ENCODE results near the gene SSR3.
A peak's percentile ranks its signal among the peaks of the same experiment; 100 is the strongest.
"Not testable (repeated sequence)": the region's sequence is repeated elsewhere in the genome, so short reads cannot be mapped to it uniquely, and the experiment has no call there.

The SSR3 gene

DNA sequence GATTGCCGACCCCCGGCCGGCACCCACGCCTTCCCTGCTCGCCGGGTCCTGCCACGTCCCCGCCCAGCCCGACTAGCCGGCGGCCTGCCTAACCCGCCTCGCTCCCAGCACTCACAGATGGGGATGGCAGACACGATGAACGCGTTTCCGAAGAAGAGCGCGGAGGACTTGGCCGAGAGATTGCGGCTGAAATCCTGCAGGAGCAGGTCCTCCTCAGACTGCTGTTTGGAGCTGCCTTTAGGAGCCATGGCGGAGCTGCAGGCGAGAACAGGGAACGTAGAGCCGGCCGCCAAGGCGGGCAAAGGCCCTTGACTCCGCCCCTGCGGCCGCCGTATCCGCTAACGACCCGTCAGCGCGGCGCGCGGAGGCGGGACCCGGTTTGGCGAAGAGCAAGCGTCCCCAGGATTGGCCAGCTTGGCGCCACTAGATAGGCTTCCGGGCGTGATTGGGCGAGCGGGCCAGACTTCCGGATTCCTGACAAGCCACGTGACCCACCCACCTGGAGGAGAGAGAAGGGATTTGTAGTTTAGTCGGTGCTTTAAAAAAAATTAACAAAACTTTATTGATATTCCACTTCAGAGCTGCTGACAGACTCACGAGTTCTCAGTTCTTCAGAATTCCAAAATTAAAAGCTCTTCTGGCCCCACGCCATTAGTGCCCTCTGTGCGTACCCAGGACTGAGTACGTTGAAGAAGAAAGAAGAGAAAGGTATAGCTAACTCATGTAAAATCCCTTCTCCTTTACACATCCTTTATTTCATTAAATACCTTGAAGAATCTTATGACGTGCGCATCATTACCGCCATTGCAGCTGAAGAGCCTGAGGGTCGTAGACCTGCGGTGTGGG is at the start of gene SSR3:
Gene SSR3, minus strand, starts transcription at position 276 of the 846 bp plus-strand sequence. Its CDS starts 28 bp downstream, at position 248.
- peak; percentile 99 for DNase-seq

DNA sequence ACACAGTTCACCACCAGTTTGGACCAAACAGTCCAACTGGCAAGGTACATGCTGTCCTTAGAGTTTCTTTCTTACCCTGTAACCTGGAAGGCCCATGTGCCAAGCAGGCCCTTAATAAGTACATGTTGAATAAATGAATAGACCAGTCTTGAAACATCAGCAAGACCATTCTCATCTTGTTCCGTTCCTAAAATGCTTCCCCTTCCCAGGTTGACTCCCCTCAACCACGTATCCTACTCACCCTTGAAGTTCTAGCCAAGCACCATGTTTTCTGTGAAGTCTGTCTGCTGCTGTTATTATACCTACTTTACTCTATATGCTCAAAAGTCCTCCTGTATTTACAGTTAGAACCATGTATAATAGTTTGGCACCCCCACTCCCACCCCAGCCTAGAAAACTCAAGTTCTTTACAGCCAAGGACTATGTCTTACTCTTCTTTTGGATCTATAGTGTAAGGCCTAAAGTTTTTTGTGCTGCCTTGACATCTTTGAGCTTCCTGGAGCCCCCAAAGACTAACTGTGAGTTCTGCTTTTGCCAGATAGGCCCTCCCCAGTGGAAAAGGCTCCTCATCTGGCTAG is 49.2 kb upstream of the SSR3 start:
- no peak for DNase-seq

DNA sequence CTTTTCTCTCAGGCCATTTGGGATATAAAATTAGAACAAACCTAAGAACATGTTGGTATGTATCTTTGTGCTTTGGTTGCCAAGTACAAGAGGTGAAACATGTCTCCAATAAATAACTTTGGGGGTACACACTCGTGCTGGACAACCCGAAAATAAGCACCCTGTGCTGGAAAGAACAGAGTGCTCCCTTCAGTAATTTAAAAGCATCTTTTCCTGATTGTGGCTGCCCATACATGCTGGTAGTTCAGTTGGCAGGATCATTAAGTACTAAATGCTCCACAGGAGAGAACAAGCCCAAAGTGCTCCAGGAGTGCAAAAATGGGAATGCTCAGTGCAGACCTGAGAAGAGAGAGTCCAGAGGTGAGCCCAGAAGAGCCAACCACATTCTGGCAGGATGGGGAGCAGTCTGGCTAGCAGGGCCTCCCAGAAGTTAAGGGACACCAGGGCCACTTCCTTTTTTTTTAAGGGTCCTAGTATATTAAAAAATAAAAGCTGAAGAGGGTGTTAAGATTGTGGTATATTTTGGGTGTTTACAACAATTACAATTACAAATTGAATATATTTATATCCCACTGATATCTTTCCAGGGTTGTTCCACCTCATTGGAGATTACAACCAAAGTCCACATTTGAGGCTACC is 48.6 kb upstream of the SSR3 start:
- no peak for DNase-seq

- DNase-seq = no peak
Measured at GRCh38 chr3:156602424-156602823, 47.5 kb upstream of the SSR3 start.

DNA sequence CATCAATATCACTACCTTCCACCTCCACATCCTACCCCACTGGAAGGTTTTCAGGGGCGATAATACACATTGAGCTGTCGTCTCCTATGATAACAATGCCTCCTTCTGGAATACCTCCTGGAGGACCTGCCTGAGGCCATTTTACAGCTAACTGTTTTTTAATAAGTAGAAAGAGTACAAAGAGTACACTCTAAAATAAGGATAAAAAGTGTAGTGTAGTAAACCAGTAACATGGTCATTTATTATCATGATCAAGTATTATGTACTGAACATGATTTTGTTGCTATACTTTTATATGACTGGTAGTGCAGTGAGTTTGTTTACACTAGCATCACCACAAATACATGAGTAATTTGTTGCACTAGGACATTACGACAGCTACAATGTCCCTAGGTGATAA is 46.6 kb upstream of the SSR3 start:
- no peak for DNase-seq

- DNase-seq = no peak
Measured at GRCh38 chr3:156600834-156601233, 45.9 kb upstream of the SSR3 start.

DNA sequence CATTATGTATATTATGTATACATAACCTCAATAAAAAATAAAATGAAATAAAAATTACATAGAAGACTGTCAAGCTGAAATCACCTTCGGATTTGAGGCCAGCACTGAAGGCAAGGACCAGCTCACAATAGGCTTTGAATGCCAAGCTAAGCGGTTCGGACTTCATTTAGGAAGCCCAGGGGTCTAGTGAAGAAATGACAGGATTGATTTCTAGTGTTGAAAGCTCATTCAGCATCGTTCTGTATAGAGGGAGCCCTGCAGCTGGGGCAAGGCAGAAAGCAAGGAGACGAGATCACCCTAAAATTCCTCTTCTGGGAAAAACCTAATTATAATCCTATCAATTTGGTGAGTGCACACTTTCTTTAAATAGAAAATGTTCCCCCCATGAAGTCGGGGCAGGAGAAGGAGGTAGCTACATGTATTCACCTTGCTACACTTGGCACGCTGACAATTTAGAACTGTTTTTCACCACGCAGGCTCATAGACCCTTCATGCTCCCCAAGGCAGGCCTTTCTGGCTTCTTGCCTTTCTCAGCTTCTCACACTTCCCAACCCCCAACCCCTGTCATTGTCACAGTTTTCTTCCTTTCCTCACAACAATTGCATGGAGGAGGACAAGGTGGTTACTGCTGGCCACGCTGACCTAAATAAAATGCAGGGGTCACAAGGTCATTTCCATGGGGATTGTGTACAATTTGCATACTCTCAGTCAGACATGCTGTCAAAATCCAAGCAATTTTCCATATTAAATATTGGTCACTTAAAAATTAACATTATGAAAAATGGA is 44.4 kb upstream of the SSR3 start:
- no peak for DNase-seq

DNA sequence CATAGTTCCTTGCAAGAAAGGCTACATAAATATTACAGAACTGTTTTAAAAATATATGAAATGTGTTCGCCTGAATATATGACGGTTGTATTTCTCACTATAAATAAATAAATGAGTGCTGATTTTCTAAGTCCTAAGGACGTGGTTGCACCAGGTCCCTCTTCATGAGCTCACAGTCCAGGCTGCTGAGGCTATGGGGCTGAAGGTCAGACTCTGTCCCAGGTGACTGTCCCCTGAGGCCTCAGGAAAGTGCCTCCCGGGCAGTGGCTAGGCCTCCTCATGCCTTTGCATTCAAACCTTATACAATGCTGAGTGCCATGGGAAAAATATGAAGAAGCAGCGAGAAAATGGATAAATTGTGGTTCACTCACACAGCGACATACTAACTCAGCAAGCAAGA is 43.5 kb upstream of the SSR3 start:
- no peak for DNase-seq

DNA sequence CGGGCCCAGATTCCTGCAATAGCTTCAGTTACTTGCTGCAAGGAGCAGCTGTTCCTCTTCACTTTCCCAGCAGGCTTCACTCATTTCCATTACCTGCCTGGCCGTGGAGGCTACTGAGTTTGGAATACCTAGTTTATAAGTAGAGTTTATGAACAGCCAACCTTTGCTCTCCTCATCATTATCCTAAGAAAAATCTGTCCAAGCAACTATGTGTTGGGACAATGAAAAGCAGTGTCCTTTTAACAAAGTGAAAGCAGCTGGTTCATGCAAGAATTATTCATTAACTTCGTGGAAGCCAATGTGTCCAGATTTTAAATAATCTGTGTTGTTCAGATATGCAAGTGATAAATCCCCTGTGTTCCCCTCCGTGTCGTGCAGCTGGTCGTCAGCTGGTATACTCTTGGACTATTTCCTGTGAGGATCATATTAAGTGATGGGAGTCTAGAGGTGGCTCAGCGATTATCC is 39.3 kb upstream of the SSR3 start:
- DNase-seq = no peak

GRCh38 chr3:156593814-156594213 is 38.9 kb upstream of the SSR3 start:
- no peak for DNase-seq

- DNase-seq = not testable (repeated sequence)
Measured at GRCh38 chr3:156589806-156590205, 34.9 kb upstream of the SSR3 start.

- DNase-seq = no peak
Measured at GRCh38 chr3:156587760-156588069, 32.8 kb upstream of the SSR3 start.

DNA sequence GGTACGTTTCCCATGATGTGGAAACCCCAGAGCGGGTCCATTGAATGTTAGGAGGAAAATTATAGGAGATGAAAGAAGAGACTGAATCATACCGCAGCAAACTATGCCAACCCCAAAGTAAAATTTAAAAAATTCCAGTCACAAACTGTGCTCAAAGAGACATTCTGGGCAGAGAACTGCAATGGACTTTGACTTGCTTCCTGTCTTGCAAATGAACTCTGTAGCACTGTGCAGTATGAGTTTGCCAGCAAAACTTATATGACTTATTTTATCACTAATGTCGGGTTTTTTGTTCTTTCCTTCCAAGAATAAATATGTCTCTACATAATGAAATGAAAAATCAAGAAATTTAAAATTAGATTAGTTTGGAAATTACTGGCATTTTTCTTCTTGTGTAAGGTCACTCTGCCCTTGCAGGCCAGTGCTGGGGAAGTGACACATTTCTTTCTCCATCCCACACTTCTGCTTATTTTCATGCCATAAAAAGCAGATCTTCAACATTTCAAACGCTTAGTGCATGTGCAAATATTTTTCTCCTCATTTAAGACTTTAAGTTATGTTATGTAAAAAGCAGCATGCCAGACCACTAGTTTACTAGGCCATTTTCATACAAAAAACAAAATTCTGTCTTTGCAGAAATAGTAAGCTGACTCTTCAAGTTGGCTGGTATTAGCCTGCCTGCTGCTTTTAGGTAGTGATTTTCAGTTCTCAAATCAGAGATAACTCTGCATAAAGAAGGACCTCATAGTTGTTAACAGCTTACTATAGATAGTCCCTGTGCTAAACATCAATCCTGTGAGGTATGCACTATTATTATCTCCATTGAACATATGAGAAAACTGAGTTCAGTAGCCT is 32.2 kb upstream of the SSR3 start:
- DNase-seq = no peak

- no peak for DNase-seq
Measured at GRCh38 chr3:156583469-156583868, 28.6 kb upstream of the SSR3 start.

GRCh38 chr3:156582532-156583183 is 27.7 kb upstream of the SSR3 start:
- no peak for DNase-seq

DNA sequence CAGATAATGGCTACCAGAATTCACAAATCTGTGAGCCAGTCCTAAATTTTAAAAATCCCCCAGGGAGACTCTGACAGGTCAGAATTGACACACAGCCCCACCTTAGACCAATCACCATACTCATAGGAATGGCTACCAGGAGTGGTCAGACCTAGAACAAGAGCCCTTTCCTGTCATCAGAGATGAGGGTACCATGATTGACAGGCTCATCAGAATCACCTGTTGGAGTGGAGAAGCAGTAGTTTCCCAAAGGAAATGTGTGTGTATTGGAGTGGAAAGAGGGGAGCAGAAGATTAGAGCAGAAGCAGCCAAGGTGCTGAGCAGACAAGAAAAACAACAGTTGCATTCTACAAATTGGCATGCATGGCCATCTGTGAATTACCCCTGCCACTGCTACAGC is 27.0 kb upstream of the SSR3 start:
- DNase-seq = no peak

DNA sequence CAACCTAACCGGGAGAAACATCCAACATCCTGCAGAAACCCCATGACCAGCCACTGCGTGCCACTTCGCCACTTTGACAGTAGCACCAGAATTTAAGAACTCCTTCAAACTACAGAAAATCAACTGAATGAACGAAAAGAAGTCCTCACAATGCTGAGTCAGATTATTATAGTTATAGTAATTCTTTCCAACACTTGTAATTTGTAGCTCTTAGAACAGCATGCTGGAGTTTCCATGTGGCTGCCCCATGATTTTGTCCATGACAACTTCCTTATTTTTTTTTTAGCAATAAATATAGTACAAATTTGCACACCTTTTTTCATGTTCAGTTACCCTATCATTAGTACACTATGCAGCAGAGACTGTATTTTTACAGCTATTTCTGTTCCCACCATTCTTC is 26.1 kb upstream of the SSR3 start:
- DNase-seq = no peak

GRCh38 chr3:156579427-156579851 is 24.5 kb upstream of the SSR3 start:
- DNase-seq = no peak

GRCh38 chr3:156577736-156578135 is 22.8 kb upstream of the SSR3 start:
- DNase-seq = peak; percentile 6

DNA sequence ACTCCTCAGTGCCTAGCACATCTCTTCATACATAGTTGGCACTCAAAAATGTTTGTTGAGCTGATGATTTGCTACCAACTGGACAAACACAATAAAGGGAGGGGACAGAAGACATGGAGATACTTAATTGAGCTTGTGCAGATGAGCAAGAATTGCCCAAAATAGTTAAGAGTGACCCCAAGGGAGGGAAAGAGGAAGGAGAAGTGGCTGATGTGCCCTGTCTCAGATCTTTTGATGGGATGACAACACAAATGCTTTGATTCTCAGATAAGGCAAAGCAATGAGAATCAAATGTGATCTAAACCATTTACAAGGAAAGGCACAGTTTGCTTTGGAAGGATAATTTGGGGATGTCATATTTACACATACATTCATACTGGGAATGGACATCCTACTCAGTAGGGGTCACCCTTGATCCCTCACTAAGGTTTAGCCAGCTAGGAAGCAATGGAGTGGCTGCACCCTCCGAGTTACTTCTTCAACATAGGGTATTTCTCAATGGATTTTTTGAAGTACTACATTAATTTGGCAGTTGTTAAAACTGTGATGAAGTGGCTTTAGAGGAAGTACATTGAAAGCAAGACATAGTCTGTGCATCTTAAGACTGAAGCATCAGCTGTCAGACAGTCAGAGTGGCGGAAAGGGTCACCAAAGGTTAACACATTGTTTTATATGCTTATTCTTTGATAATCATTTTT is 21.9 kb upstream of the SSR3 start:
- no peak for DNase-seq

DNA sequence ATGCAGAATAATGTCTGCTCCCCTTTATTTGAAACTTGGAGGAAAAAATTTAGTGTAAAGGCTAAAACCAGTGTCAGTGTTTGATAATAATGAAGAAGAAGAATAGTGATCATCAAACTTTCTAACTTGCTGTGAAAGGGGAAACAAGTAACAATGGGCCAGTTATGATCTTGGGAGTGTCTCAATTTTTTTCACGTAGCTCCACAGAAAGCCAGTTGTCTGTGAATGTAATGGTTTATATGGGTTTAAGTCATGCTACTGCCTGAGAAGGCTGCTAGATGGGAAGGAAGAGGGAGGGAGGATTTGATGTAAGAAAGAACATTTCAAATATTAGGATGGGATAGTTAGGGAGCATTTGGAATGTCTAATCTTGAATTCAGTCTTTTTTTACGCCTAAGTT is 21.1 kb upstream of the SSR3 start:
- DNase-seq = no peak

Measured in stimulated activated CD4-positive, alpha-beta T cell treated with anti-CD3 and anti-CD28 coated beads, Interleukin-15, amount 100 ng/mL, for 24 hours (primary cell).